H1 (cell line): ENCODE results near the gene SBK2. TPM values are rescaled to one million over a fixed set of nuclear protein-coding genes. Genes with fewer than 3 reads are reported as not detected.

Experiments
- CTCF ChIA-PET: fragments of 300-600 bp; sonication (Branson Sonifier 250); formaldehyde crosslinking; loops from one replicate; lab custom pipeline; 2021; ENCODE audit not compliant: partially characterized antibody; lab: Charles Lee
- POLR2A ChIA-PET: fragments of 300-600 bp; sonication (Branson Sonifier 250); formaldehyde crosslinking; loops from one replicate; lab custom pipeline; 2021; ENCODE audit warnings: inconsistent platforms; ENCODE audit not compliant: partially characterized antibody; lab: Charles Lee
- DNase-seq, 2 experiments: peaks; one replicate each; pipeline versions ENCODE4 v3.0.0 to v3.0.0-alpha.2; 2010 to 2022; ENCODE audit warnings: low spot score in 2 of 2, low read depth in 1 of 2, mixed read lengths in 1 of 2
- FAIRE-seq: peaks from 2 replicates; lab custom pipeline; 2011; peaks lifted over from hg19 to GRCh38; lab: Jason Lieb, UNC
- H2AFZ ChIP-seq: 2 replicates; pipeline ENCODE4 v1.8.1; 2012; ENCODE audit warnings: low read length, inconsistent platforms
- H2AK5ac ChIP-seq: 2 replicates; pipeline ENCODE4 v1.6.1; 2013; ENCODE audit warnings: low read depth, low read length
- H2BK120ac ChIP-seq: replicated peaks from 2 replicates; pipeline ENCODE3; 2013; ENCODE audit warnings: low read depth, low read length, inconsistent platforms
- H2BK12ac ChIP-seq: 2 replicates; pipeline ENCODE4 v1.6.1; 2013; ENCODE audit warnings: low read depth, low read length
- H2BK15ac ChIP-seq: 2 replicates; pipeline ENCODE4 v1.6.1; 2013; ENCODE audit warnings: low read length
- H2BK20ac ChIP-seq: 2 replicates; pipeline ENCODE4 v1.6.1; 2013; ENCODE audit warnings: low read length
- H2BK5ac ChIP-seq: 2 replicates; pipeline ENCODE4 v1.6.1; 2013; ENCODE audit warnings: low read depth, low read length
- H3K14ac ChIP-seq: 2 replicates; pipeline ENCODE4 v1.6.1; 2013; ENCODE audit warnings: inconsistent platforms; ENCODE audit not compliant: insufficient read length
- H3K18ac ChIP-seq: 2 replicates; pipeline ENCODE4 v1.6.1; 2013; ENCODE audit warnings: low read length; ENCODE audit errors: extremely low read depth
- H3K23ac ChIP-seq: 2 replicates; pipeline ENCODE4 v1.6.1; 2013; ENCODE audit warnings: inconsistent platforms; ENCODE audit not compliant: insufficient read length
- H3K23me2 ChIP-seq: 2 replicates; pipeline ENCODE4 v1.6.1; 2013; ENCODE audit warnings: low read depth, low read length
- H3K27ac ChIP-seq: 2 replicates; pipeline ENCODE4 v1.6.1; 2011; ENCODE audit warnings: low read depth, low read length, inconsistent platforms
- H3K27me3 ChIP-seq, 4 experiments: replicated peaks in 1 of 4; 1 replicate in 1 of 4; 2 replicates in 3 of 4; pipeline versions ENCODE4 v1.6.1 to v1.8.1; 2011 to 2013; ENCODE audit warnings: low read length in 3 of 4, mild to moderate bottlenecking in 3 of 4, inconsistent platforms in 2 of 4, mixed read lengths in 2 of 4, moderate library complexity in 1 of 4; ENCODE audit not compliant: control insufficient read depth in 3 of 4, insufficient read depth in 3 of 4; ENCODE audit errors: extremely low read depth in 1 of 4
- H3K36me3 ChIP-seq, 4 experiments: 2 replicates each; pipeline versions ENCODE4 v1.6.1 to v1.8.1; 2011 to 2013; ENCODE audit warnings: mild to moderate bottlenecking in 4 of 4, low read length in 3 of 4, moderate library complexity in 2 of 4, control low read depth in 1 of 4, inconsistent platforms in 1 of 4; ENCODE audit not compliant: insufficient read depth in 4 of 4, control insufficient read depth in 2 of 4
- H3K4ac ChIP-seq: replicated peaks from 2 replicates; pipeline ENCODE3; 2013; ENCODE audit warnings: low read length, low read depth, mixed read lengths, inconsistent platforms; ENCODE audit not compliant: insufficient read length
- H3K4me1 ChIP-seq, 4 experiments: replicated peaks in 1 of 4; 1 replicate in 1 of 4; 2 replicates in 3 of 4; pipeline versions ENCODE4 v1.6.1 to v1.8.1; 2011 to 2013; ENCODE audit warnings: low read length in 3 of 4, inconsistent platforms in 2 of 4, mixed read lengths in 1 of 4; ENCODE audit not compliant: insufficient read depth in 4 of 4, control insufficient read depth in 3 of 4
- H3K4me2 ChIP-seq, 2 experiments: 2 replicates each; pipeline versions ENCODE4 v1.6.1 to v1.8.1; 2011 to 2013; ENCODE audit warnings: low read depth in 2 of 2, low read length in 2 of 2, control low read depth in 1 of 2, inconsistent platforms in 1 of 2, mild to moderate bottlenecking in 1 of 2; ENCODE audit not compliant: insufficient read depth in 1 of 2
- H3K4me3 ChIP-seq, 4 experiments: fragments of 200-600, 300-600 bp in 1 of 4; sonication (generic), shearing (Covaris generic), sonication (Bioruptor Twin) in 1 of 4; 2 replicates each; pipeline versions ENCODE4 v1.5.1 to v1.8.1; 2011 to 2016; ENCODE audit warnings: low read length in 4 of 4, low read depth in 3 of 4, control low read depth in 2 of 4, inconsistent platforms in 2 of 4, mild to moderate bottlenecking in 2 of 4, mixed read lengths in 1 of 4, moderate library complexity in 1 of 4; ENCODE audit not compliant: insufficient read depth in 2 of 4; ENCODE audit errors: extremely low read depth in 1 of 4
- H3K56ac ChIP-seq: replicated peaks from 2 replicates; pipeline ENCODE3; 2013; ENCODE audit warnings: low read depth, mild to moderate bottlenecking, mixed read lengths, low read length, inconsistent platforms; ENCODE audit not compliant: insufficient read length
- H3K79me1 ChIP-seq: 2 replicates; pipeline ENCODE4 v1.6.1; 2013; ENCODE audit warnings: low read depth, low read length, control low read depth
- H3K79me2 ChIP-seq, 2 experiments: 2 replicates each; pipeline versions ENCODE4 v1.6.1 to v1.8.1; 2012 to 2013; ENCODE audit warnings: low read length in 2 of 2, mild to moderate bottlenecking in 2 of 2, inconsistent platforms in 1 of 2; ENCODE audit not compliant: insufficient read depth in 2 of 2, control insufficient read depth in 1 of 2
- H3K9ac ChIP-seq, 4 experiments: replicated peaks in 1 of 4; 1 replicate in 1 of 4; 2 replicates in 3 of 4; pipeline versions ENCODE4 v1.6.1 to v1.8.1; 2011 to 2013; ENCODE audit warnings: low read depth in 3 of 4, low read length in 3 of 4, control low read depth in 2 of 4, mild to moderate bottlenecking in 2 of 4, moderate library complexity in 2 of 4, inconsistent platforms in 1 of 4; ENCODE audit errors: extremely low read depth in 1 of 4
- H3K9me3 ChIP-seq, 2 experiments: 2 replicates each; pipeline versions ENCODE4 v1.6.1 to v1.8.1; 2012 to 2013; ENCODE audit warnings: mild to moderate bottlenecking in 2 of 2, moderate library complexity in 2 of 2, control low read depth in 1 of 2, inconsistent platforms in 1 of 2, low read depth in 1 of 2, low read length in 1 of 2, mixed read lengths in 1 of 2; ENCODE audit not compliant: insufficient read depth in 2 of 2
- H4K20me1 ChIP-seq, 2 experiments: replicated peaks in 1 of 2; 2 replicates each; pipeline versions ENCODE3 to v1.8.1; 2011 to 2013; ENCODE audit warnings: inconsistent platforms in 2 of 2, low read length in 2 of 2, mild to moderate bottlenecking in 1 of 2; ENCODE audit not compliant: insufficient read depth in 2 of 2, control insufficient read depth in 1 of 2
- H4K5ac ChIP-seq: 2 replicates; pipeline ENCODE4 v1.6.1; 2013; ENCODE audit warnings: low read length, low read depth, mixed read lengths, inconsistent platforms; ENCODE audit not compliant: insufficient read length
- H4K8ac ChIP-seq: 2 replicates; pipeline ENCODE4 v1.8.0; 2013; ENCODE audit warnings: mild to moderate bottlenecking, moderate library complexity, low read length, inconsistent platforms; ENCODE audit not compliant: insufficient read depth; ENCODE audit errors: extremely low read depth
- H4K91ac ChIP-seq: replicated peaks from 2 replicates; pipeline ENCODE3; 2013; ENCODE audit warnings: low read length, mixed read lengths, inconsistent platforms; ENCODE audit not compliant: insufficient read length
- CTBP2 ChIP-seq: IDR thresholded peaks from 2 replicates; pipeline ENCODE4 v1.7.0; 2011; ENCODE audit warnings: borderline replicate concordance, mild to moderate bottlenecking, moderate library complexity, mixed read lengths, low read length; ENCODE audit not compliant: insufficient read depth, insufficient read length
- FOSL1 ChIP-seq: IDR thresholded peaks from 2 replicates; pipeline ENCODE4 v1.6.1; 2011; ENCODE audit warnings: mild to moderate bottlenecking, low read depth, low read length, moderate library complexity; ENCODE audit not compliant: insufficient read depth
- GTF2F1 ChIP-seq: IDR thresholded peaks from 2 replicates; pipeline ENCODE4 v1.6.1; 2012; ENCODE audit warnings: low read depth, low read length, improper control_type of control experiment, borderline replicate concordance
- MAX ChIP-seq: IDR thresholded peaks from 2 replicates; pipeline ENCODE4 v1.6.1; 2012; ENCODE audit warnings: inconsistent platforms
- POLR2AphosphoS5 ChIP-seq: IDR thresholded peaks from 2 replicates; pipeline ENCODE4 v1.6.1; 2011; ENCODE audit warnings: low read depth, low read length
- POU5F1 ChIP-seq: IDR thresholded peaks from 2 replicates; pipeline ENCODE4 v1.6.1; 2011; ENCODE audit warnings: low read depth, mild to moderate bottlenecking, low read length, moderate library complexity
- RFX5 ChIP-seq: IDR thresholded peaks from 2 replicates; pipeline ENCODE4 v1.6.1; 2011; ENCODE audit warnings: low read depth, low read length, improper control_type of control experiment, borderline replicate concordance
- ZNF274 ChIP-seq: IDR thresholded peaks from 2 replicates; pipeline ENCODE4 v1.7.0; 2012; ENCODE audit warnings: low read length, borderline replicate concordance; ENCODE audit errors: extremely low read depth
- WGBS, 2 experiments: shearing (Covaris generic) in 1 of 2; methylation state at CpG; one replicate each; pipeline versions ENCODE4 v1.1.6 to v1.1.7; 2013 to 2015; ENCODE audit warnings: low lambda C conversion rate in 2 of 2, mixed read lengths in 2 of 2, inconsistent platforms in 1 of 2, low coverage in 1 of 2, missing lambda C conversion rate in 1 of 2; ENCODE audit not compliant: insufficient replicate concordance in 2 of 2, insufficient coverage in 1 of 2, insufficient read length in 1 of 2; ENCODE audit errors: extremely low coverage in 1 of 2, missing lambda C conversion rate in 1 of 2; 5-methylcytosine and 5-hydroxymethylcytosine counted together
- polyA plus RNA-seq, 7 experiments: library from polyadenylated mRNA; depleted of rRNA in 3 of 7; stranded (reverse) in 5 of 7; unstranded in 2 of 7; fragments of >200 nt in 5 of 7; fragments of 200-250 nt in 2 of 7; gene quantifications; 1 replicate in 5 of 7; 2 replicates in 1 of 7; 4 replicates in 1 of 7; pipeline versions ENCODE4 v1.2.1 to v1.2.3, GENCODE V29; 2011 to 2013; ENCODE audit warnings: missing spikeins in 2 of 7, mixed read lengths in 2 of 7
- total RNA-seq: library from RNA; stranded (reverse); fragmentation: NEBNext Ultra II Directional; extraction: Animal tissue kit (Norgen Biotek cat#: 25700); gene quantifications from 2 replicates; pipeline ENCODE4 v1.2.1, GENCODE V29; 2021
- TF ChIP-seq, protein P1 (sequence below): IDR thresholded peaks from 2 replicates; pipeline ENCODE4 v1.6.1; 2011; ENCODE audit warnings: low read length, improper control_type of control experiment

The SBK2 gene
- total and polyA plus RNA-seq, 2 of the 8 experiments (the other 6 are each of a cell fraction or from before 2014, with no cell fraction given), result 3.2 to 4.1 TPM

- Histone ChIP-seq H3K27me3 (no peaks in the 10 kb centered on the region; a peak in 2 of 7 replicates), H3K4me3 (no peak overlapping the region), H2BK15ac (no peak overlapping the region), H3K18ac (no peak overlapping the region), H3K23ac (no peak overlapping the region), H2BK5ac (no peak overlapping the region), H3K79me2 (peaks cover 0 to 18% of the 10 kb centered on the region in 2 experiments; a peak in 2 of 4 replicates), H3K23me2 (peaks cover 7% of the 10 kb centered on the region), H3K4ac (no peak overlapping the region), H4K5ac (no peak overlapping the region), H4K20me1 (peaks cover 0 to 3% of the 10 kb centered on the region in 2 experiments), H3K14ac (no peak overlapping the region), H2AFZ (no peak overlapping the region), H3K4me2 (no peak overlapping the region), H3K79me1 (peaks cover 9% of the 10 kb centered on the region; the same call in 1 of the 2 replicates), H2BK120ac (no peak overlapping the region), H3K27ac (no peak overlapping the region), H4K8ac (peak overlapping the region; percentile 69; the same call in 1 of the 2 replicates), H4K91ac (no peak overlapping the region), H3K36me3 (peaks cover 0 to 10% (median 0%) of the 10 kb centered on the region in 4 experiments; a peak in 2 of 8 replicates), H2AK5ac (no peak overlapping the region), H3K56ac (no peak overlapping the region), H3K9me3 (no peaks in the 10 kb centered on the region), H2BK12ac (0 out of 2 replicates have a peak overlapping the region, but pooled peaks have one; percentile 9), H3K9ac (no peak overlapping the region), H2BK20ac (0 out of 2 replicates have a peak overlapping the region, but pooled peaks have one; percentile 10), H3K4me1 (peaks cover 0 to 17% (median 10%) of the 10 kb centered on the region in 4 experiments; a peak in 6 of 7 replicates)
- ChIA-PET CTCF (interaction anchor here (0.7 to 5.5 kb wide), 5 partner anchors 12 to 1040 kb away, joined by 3 to 31 read pairs (median 3); no protein-coding TSS in a partner anchor), POLR2A (interaction anchor here (0.7 to 7.6 kb wide), 8 partner anchors 10 to 70 kb away, joined by 3 to 57 read pairs (median 3); partner anchors contain the start of gene SSC5D)
- WGBS, 2 experiments, result 86% methylated on average over 15 of the region's 15 CpGs; no CpG with 5 or more reads in 1 of the 2 experiments
- DNase-seq (no peak), FAIRE-seq (no peak)
- TF ChIP-seq RFX5, result no peak
- no peak for TF ChIP-seq POU5F1
- no peak for TF ChIP-seq ZNF274
- no peak for TF ChIP-seq CTBP2
- TF ChIP-seq POLR2AphosphoS5, result no peak
- TF ChIP-seq, protein P1, sequence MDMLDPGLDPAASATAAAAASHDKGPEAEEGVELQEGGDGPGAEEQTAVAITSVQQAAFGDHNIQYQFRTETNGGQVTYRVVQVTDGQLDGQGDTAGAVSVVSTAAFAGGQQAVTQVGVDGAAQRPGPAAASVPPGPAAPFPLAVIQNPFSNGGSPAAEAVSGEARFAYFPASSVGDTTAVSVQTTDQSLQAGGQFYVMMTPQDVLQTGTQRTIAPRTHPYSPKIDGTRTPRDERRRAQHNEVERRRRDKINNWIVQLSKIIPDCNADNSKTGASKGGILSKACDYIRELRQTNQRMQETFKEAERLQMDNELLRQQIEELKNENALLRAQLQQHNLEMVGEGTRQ, result no peak
- TF ChIP-seq MAX, result no peak
- TF ChIP-seq FOSL1, result no peak
- TF ChIP-seq GTF2F1, result no peak
Measured at GRCh38 chr19:55479451-55480230, 57.3 kb downstream of the SBK2 start.
